ENCODE data around the gene ASCC3.

DNA sequence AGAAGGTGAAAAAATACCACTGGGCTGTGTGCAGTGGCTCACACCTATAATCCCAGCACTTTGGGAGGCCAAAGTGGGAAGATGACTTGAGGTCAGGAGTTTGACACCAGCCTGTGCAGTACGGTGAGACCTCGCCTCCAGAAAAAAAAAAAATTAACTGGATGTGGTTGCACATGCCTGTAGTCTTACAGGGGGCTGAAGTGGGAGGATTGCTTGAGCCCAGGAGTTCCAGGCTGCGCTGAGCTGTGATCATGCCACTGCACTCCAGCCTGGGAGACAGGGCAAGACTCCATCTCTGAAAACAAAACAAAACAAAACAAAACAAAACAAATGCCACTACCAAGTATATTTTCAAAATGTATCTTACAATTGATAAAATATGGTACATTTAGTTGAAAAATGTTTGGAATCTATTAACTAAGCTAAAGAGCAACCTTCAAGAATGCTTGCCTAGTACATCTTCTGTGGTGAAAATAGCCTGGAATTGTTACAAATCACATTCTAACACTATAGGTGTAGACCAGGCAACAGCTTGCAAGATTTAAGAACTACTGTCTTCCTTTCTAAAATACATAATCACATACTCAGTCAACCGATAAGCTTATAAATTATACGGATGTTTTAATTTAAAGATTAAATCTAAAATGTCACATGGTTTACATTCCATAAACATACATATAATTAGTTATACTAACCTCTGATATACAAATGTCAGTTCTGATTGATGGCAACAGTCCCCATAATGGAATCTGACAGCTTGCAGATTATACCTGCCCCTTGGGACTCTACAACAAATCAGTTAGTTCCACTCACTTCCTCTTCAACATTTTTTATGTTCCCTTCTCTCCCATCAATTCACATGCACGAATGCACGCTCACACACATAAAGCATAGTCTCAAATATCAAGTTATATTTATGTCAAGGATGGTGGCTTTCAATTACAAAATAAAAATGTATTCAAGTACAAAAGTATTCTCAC is 150.8 kb downstream of the ASCC3 start:
- TF ChIP-seq, protein P1, sequence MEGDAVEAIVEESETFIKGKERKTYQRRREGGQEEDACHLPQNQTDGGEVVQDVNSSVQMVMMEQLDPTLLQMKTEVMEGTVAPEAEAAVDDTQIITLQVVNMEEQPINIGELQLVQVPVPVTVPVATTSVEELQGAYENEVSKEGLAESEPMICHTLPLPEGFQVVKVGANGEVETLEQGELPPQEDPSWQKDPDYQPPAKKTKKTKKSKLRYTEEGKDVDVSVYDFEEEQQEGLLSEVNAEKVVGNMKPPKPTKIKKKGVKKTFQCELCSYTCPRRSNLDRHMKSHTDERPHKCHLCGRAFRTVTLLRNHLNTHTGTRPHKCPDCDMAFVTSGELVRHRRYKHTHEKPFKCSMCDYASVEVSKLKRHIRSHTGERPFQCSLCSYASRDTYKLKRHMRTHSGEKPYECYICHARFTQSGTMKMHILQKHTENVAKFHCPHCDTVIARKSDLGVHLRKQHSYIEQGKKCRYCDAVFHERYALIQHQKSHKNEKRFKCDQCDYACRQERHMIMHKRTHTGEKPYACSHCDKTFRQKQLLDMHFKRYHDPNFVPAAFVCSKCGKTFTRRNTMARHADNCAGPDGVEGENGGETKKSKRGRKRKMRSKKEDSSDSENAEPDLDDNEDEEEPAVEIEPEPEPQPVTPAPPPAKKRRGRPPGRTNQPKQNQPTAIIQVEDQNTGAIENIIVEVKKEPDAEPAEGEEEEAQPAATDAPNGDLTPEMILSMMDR (conservative IDR thresholded peaks at IDR 0.05; ENCODE audit: low read depth, low read length): no peak
- TF ChIP-seq NFE2L2 (IDR thresholded peaks at IDR 0.05; ENCODE audit: low read depth, low read length) (no peak), RAD21 (IDR thresholded peaks at IDR 0.05; ENCODE audit: low read length) (no peak), POLR2A (IDR thresholded peaks at IDR 0.05; ENCODE audit: low read depth, low read length) (no peak), MXI1 (IDR thresholded peaks at IDR 0.05; ENCODE audit: borderline replicate concordance, low read depth, low read length) (no peak), RCOR1 (IDR thresholded peaks at IDR 0.05; ENCODE audit: insufficient replicate concordance, low read length) (no peak), FOS (IDR thresholded peaks at IDR 0.05; ENCODE audit: low read depth, low read length) (no peak), MAZ (IDR thresholded peaks at IDR 0.05; ENCODE audit: borderline replicate concordance, low read depth, low read length) (no peak), CEBPB (IDR thresholded peaks at IDR 0.05; ENCODE audit: low read depth, low read length) (no peak)
- TF ChIP-seq, protein P2, sequence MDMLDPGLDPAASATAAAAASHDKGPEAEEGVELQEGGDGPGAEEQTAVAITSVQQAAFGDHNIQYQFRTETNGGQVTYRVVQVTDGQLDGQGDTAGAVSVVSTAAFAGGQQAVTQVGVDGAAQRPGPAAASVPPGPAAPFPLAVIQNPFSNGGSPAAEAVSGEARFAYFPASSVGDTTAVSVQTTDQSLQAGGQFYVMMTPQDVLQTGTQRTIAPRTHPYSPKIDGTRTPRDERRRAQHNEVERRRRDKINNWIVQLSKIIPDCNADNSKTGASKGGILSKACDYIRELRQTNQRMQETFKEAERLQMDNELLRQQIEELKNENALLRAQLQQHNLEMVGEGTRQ (IDR thresholded peaks at IDR 0.05; ENCODE audit: low read depth, low read length): no peak
